Neural progenitor cell (in vitro differentiated cells): ENCODE data around the gene INCA1.

Experiments
- CTCF ChIP-seq: fragments of 200-600 bp; sonication (generic); IDR thresholded peaks from 2 replicates; pipeline ENCODE4 v1.5.1; 2017; ENCODE audit warnings: antibody characterized with exemption, mild to moderate bottlenecking
- EZH2 ChIP-seq: fragments of 200-600 bp; sonication (generic); IDR thresholded peaks from 2 replicates; pipeline ENCODE4 v1.6.1; 2017; ENCODE audit warnings: antibody characterized with exemption, mild to moderate bottlenecking, moderate library complexity
- EZH2phosphoT487 ChIP-seq: fragments of 200-600 bp; sonication (generic); IDR thresholded peaks from 2 replicates; pipeline ENCODE4 v1.6.1; 2017; ENCODE audit warnings: antibody characterized with exemption

- TF ChIP-seq CTCF (no peak), EZH2 (no peak), EZH2phosphoT487 (no peak)
Observed at GRCh38 chr17:4941319-4941610, 56.1 kb downstream of the INCA1 start.
